Fibroblast of villous mesenchyme (primary cell): ENCODE data around the gene PIP5KL1. TPM values are rescaled to one million over a fixed set of nuclear protein-coding genes. Genes with fewer than 3 reads are reported as not detected.

Source experiments
- DNase-seq: peaks from one replicate; pipeline ENCODE4 v3.0.0-alpha.2; 2010; ENCODE audit warnings: low read depth
- H3K4me3 ChIP-seq: 2 replicates; pipeline ENCODE4 v1.5.1; 2011; ENCODE audit warnings: low read depth, mild to moderate bottlenecking, low read length
- CTCF ChIP-seq: IDR thresholded peaks from 2 replicates; pipeline ENCODE4 v1.5.1; 2012; ENCODE audit warnings: low read depth, mild to moderate bottlenecking, low read length; ENCODE audit not compliant: insufficient read depth
- total RNA-seq: library from RNA; depleted of rRNA; stranded (reverse); fragments of >200 nt; gene quantifications from 2 replicates; pipeline ENCODE4 v1.2.3, GENCODE V29; 2012

Gene PIP5KL1
- total RNA-seq, 1 donor = 2.6 TPM

- DNase-seq = no peak
- TF ChIP-seq CTCF = no peak
- no peak overlapping the region for H3K4me3 ChIP-seq
Measured at GRCh38 chr9:127876026-127876763, 54.4 kb downstream of the PIP5KL1 start.

GRCh38 chr9:127875306-127875966 is 55.1 kb downstream of the PIP5KL1 start:
- no peak overlapping the region for H3K4me3 ChIP-seq

GRCh38 chr9:127874301-127875221 is 56.0 kb downstream of the PIP5KL1 start:
- DNase-seq = no peak
- H3K4me3 ChIP-seq = no peak overlapping the region
- TF ChIP-seq CTCF = no peak

More at GRCh38 chr9:127875306-127875966, 55.1 kb downstream of the PIP5KL1 start:
- DNase-seq = no peak
- TF ChIP-seq CTCF = no peak

- no peak for DNase-seq
- TF ChIP-seq CTCF = no peak
- no peak overlapping the region for H3K4me3 ChIP-seq
Measured at GRCh38 chr9:127873886-127874285, 56.7 kb downstream of the PIP5KL1 start.

GRCh38 chr9:127873223-127873691 is 57.3 kb downstream of the PIP5KL1 start:
- no peak for DNase-seq
- no peak overlapping the region for H3K4me3 ChIP-seq
- no peak for TF ChIP-seq CTCF

- no peak for TF ChIP-seq CTCF
- no peak for DNase-seq
- H3K4me3 ChIP-seq = no peak overlapping the region
Measured at GRCh38 chr9:127872369-127873222, 58.0 kb downstream of the PIP5KL1 start.
